ENCODE data around the gene FAM107B.

The FAM107B gene

DNA sequence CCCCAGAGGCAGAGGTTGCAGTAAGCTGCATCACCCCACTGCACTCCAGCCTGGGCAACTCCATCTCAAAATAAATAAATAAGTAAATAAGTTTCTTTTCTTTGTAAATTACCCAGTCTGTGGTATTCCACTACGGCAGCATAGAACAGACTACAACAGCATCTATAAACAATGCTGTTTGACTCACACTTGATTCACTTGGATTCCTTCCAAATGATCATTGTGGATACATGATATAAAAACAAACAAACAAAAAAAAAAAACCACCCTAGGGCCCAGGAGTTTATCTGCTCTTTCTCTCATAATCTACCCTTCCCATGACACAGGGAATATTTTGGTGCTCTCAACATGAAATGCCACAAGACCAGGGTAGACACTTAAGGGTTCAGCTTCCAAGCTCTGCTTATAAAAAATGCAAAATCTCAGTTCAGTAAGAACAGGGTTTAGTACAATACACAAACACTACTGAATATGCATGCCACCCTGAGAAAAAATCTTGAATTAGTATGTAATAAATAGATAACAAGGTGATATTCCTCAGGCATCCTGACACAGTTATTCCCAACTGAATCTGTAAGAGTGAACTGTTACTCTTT is 200.9 kb downstream of the FAM107B start (continued):
- TF ChIP-seq ZNF626 (tag by site-specific recombination; IDR thresholded peaks at IDR 0.05) (no peak), ZNF707 (tag by site-specific recombination; IDR thresholded peaks at IDR 0.05) (no peak), REPIN1 (tag by site-specific recombination; IDR thresholded peaks at IDR 0.05; ENCODE audit: low read depth) (no peak), ZEB2 (tag by site-specific recombination; IDR thresholded peaks at IDR 0.05) (0 out of 2 replicates have a peak, but pooled peaks have one; percentile 46), ZNF221 (tag by site-specific recombination; IDR thresholded peaks at IDR 0.05; ENCODE audit: borderline replicate concordance) (no peak), ZNF114 (tag by site-specific recombination; IDR thresholded peaks at IDR 0.05) (no peak), ZIC2 (tag by site-specific recombination; IDR thresholded peaks at IDR 0.05) (no peak), ZNF830 (tag by site-specific recombination; IDR thresholded peaks at IDR 0.05; ENCODE audit: low read depth) (no peak), ZNF121 (tag by site-specific recombination; IDR thresholded peaks at IDR 0.05) (no peak), MZF1 (tag by site-specific recombination; IDR thresholded peaks at IDR 0.05; ENCODE audit: borderline replicate concordance) (no peak), ZNF596 (tag by site-specific recombination; IDR thresholded peaks at IDR 0.05) (no peak), ZNF660 (tag by site-specific recombination; IDR thresholded peaks at IDR 0.05) (no peak), ZSCAN16 (tag by site-specific recombination; IDR thresholded peaks at IDR 0.05) (no peak), TRIM28 (IDR thresholded peaks at IDR 0.05; ENCODE audit: borderline replicate concordance, low read length) (no peak), WT1 (tag by site-specific recombination; IDR thresholded peaks at IDR 0.05) (no peak), GFI1B (tag by site-specific recombination; IDR thresholded peaks at IDR 0.05) (no peak), TSHZ1 (tag by site-specific recombination; IDR thresholded peaks at IDR 0.05; ENCODE audit: borderline replicate concordance) (0 out of 2 replicates have a peak, but pooled peaks have one; percentile 23), ZNF639 (tag by site-specific recombination; IDR thresholded peaks at IDR 0.05) (no peak), ZNF560 (tag by site-specific recombination; IDR thresholded peaks at IDR 0.05; ENCODE audit: borderline replicate concordance) (no peak), ZNF140 (tag by site-specific recombination; IDR thresholded peaks at IDR 0.05) (no peak), ZNF248 (tag by site-specific recombination; IDR thresholded peaks at IDR 0.05) (no peak)
- TF ChIP-seq, protein P1, sequence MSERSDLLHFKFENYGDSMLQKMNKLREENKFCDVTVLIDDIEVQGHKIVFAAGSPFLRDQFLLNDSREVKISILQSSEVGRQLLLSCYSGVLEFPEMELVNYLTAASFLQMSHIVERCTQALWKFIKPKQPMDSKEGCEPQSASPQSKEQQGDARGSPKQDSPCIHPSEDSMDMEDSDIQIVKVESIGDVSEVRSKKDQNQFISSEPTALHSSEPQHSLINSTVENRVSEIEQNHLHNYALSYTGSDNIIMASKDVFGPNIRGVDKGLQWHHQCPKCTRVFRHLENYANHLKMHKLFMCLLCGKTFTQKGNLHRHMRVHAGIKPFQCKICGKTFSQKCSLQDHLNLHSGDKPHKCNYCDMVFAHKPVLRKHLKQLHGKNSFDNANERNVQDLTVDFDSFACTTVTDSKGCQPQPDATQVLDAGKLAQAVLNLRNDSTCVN (tag by site-specific recombination; optimal IDR thresholded peaks at IDR 0.05) = no peak
- TF ChIP-seq, protein P2, sequence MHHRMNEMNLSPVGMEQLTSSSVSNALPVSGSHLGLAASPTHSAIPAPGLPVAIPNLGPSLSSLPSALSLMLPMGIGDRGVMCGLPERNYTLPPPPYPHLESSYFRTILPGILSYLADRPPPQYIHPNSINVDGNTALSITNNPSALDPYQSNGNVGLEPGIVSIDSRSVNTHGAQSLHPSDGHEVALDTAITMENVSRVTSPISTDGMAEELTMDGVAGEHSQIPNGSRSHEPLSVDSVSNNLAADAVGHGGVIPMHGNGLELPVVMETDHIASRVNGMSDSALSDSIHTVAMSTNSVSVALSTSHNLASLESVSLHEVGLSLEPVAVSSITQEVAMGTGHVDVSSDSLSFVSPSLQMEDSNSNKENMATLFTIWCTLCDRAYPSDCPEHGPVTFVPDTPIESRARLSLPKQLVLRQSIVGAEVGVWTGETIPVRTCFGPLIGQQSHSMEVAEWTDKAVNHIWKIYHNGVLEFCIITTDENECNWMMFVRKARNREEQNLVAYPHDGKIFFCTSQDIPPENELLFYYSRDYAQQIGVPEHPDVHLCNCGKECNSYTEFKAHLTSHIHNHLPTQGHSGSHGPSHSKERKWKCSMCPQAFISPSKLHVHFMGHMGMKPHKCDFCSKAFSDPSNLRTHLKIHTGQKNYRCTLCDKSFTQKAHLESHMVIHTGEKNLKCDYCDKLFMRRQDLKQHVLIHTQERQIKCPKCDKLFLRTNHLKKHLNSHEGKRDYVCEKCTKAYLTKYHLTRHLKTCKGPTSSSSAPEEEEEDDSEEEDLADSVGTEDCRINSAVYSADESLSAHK (tag by site-specific recombination; IDR thresholded peaks at IDR 0.05) = no peak
- TF ChIP-seq, protein P3, sequence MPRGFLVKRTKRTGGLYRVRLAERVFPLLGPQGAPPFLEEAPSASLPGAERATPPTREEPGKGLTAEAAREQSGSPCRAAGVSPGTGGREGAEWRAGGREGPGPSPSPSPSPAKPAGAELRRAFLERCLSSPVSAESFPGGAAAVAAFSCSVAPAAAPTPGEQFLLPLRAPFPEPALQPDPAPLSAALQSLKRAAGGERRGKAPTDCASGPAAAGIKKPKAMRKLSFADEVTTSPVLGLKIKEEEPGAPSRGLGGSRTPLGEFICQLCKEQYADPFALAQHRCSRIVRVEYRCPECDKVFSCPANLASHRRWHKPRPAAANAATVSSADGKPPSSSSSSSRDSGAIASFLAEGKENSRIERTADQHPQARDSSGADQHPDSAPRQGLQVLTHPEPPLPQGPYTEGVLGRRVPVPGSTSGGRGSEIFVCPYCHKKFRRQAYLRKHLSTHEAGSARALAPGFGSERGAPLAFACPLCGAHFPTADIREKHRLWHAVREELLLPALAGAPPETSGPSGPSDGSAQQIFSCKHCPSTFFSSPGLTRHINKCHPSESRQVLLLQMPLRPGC (tag by site-specific recombination; IDR thresholded peaks at IDR 0.05) = no peak
- TF ChIP-seq, protein P4, sequence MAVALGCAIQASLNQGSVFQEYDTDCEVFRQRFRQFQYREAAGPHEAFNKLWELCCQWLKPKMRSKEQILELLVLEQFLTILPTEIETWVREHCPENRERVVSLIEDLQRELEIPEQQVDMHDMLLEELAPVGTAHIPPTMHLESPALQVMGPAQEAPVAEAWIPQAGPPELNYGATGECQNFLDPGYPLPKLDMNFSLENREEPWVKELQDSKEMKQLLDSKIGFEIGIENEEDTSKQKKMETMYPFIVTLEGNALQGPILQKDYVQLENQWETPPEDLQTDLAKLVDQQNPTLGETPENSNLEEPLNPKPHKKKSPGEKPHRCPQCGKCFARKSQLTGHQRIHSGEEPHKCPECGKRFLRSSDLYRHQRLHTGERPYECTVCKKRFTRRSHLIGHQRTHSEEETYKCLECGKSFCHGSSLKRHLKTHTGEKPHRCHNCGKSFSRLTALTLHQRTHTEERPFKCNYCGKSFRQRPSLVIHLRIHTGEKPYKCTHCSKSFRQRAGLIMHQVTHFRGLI (tag by site-specific recombination; IDR thresholded peaks at IDR 0.05) = no peak

All from HEK293 (cell line).